SK-N-SH treated with all-trans-retinoic acid at 6 μM for 48 hours (cell line): ENCODE measurements around the gene SIGLEC5.

Source experiments
- OSR1 ChIP-seq: fragments of 250-450 bp; sonication (Bioruptor Pico); IDR thresholded peaks from 2 replicates; pipeline ENCODE4 v1.8.0; 2022; ENCODE audit warnings: moderate library complexity, mild to moderate bottlenecking, inconsistent platforms
- TCF4 ChIP-seq: fragments of 250-450 bp; sonication (Bioruptor Pico); IDR thresholded peaks from 2 replicates; pipeline ENCODE4 v1.8.0; 2021; ENCODE audit warnings: mild to moderate bottlenecking, moderate library complexity, borderline replicate concordance
- ZC3H10 ChIP-seq: fragments of 250-450 bp; sonication (Bioruptor Pico); IDR thresholded peaks from 2 replicates; pipeline ENCODE4 v1.5.1; 2021; ENCODE audit warnings: mild to moderate bottlenecking, moderate library complexity
- ZFP30 ChIP-seq: fragments of 450-650 bp; formaldehyde crosslinking; IDR thresholded peaks from 2 replicates; pipeline ENCODE4 v1.5.0; 2022; ENCODE audit warnings: mild to moderate bottlenecking, moderate library complexity

GRCh38 chr19:51572410-51572809, 57.8 kb downstream of the SIGLEC5 start:
- TF ChIP-seq TCF4 (CRISPR knock-in tag): no peak
- TF ChIP-seq OSR1 (CRISPR knock-in tag): no peak
- TF ChIP-seq ZFP30: no peak
- no peak for TF ChIP-seq ZC3H10 (CRISPR knock-in tag)
